Stromal cell of bone marrow (primary cell): Measurements from ENCODE around the gene DPEP3.

Experiments
- DNase-seq: peaks from one replicate; pipeline ENCODE4 v3.0.0-alpha.2; 2012; ENCODE audit warnings: low read depth

The DPEP3 gene

DNA sequence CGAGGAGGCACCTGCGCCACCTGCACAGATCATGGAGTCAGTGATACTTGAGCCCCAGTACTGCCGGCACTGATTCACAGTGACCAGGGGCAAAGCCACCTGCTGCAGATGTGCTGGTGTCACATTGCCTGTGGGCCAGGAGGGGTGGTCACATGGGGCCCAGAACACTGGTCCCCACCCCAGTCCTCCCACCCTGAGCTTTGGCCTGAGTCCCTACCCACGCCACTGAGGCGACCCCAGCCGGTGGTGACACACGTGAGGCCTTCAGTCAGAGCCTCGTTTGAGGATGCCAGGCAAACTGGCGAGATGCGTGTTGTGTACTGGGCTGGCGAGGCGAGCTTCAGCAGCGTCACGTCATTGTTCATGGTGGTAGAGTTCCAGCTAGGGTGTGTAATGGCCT is 50.1 kb downstream of the DPEP3 start:
- DNase-seq, result no peak

DNA sequence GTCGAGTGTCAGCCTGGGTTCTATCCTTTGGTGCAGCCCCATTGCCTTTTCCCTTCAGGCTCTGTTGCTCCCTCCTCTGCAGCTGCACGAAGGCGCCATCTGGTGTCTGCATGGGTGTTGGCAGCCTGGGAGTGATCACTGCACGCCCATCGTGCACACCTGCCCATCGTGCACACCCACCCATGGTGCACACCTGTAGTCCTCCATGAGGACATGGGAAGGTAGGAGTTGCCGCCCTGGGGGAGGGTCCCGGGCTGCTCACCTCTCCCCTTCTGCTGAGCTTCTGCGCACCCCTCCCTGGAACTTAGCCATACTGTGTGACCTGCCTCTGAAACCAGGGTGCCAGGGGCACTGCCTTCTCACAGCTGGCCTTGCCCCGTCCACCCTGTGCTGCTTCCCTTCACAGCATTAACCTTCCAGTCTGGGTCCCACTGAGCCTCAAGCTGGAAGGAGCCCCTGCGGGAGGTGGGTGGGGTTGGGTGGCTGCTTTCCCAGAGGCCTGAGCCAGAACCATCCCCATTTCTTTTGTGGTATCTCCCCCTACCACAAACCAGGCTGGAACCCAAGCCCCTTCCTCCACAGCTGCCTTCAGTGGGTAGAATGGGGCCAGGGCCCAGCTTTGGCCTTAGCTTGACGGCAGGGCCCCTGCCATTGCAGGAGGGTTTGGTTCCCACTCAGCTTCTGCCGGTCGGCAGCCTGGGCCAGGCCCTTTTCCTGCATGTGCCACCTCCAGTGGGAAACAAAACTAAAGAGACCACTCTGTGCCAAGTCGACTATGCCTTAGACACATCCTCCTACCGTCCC is 51.5 kb downstream of the DPEP3 start:
- DNase-seq, result no peak

DNA sequence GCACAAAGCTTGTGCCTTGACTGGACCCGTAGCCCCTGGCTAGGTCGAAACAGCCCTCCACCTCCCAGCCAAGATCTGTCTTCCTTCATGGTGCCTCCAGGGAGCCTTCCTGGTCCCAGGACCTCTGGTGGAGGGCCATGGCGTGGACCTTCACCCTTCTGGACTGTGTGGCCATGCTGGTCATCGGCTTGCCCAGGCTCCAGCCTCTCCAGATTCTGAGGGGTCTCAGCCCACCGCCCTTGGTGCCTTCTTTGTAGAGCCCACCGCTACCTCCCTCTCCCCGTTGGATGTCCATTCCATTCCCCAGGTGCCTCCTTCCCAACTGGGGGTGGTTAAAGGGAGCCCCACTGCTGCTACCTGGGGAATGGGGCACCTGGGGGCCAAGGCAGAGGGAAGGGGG is 52.2 kb downstream of the DPEP3 start:
- DNase-seq, result no peak

DNA sequence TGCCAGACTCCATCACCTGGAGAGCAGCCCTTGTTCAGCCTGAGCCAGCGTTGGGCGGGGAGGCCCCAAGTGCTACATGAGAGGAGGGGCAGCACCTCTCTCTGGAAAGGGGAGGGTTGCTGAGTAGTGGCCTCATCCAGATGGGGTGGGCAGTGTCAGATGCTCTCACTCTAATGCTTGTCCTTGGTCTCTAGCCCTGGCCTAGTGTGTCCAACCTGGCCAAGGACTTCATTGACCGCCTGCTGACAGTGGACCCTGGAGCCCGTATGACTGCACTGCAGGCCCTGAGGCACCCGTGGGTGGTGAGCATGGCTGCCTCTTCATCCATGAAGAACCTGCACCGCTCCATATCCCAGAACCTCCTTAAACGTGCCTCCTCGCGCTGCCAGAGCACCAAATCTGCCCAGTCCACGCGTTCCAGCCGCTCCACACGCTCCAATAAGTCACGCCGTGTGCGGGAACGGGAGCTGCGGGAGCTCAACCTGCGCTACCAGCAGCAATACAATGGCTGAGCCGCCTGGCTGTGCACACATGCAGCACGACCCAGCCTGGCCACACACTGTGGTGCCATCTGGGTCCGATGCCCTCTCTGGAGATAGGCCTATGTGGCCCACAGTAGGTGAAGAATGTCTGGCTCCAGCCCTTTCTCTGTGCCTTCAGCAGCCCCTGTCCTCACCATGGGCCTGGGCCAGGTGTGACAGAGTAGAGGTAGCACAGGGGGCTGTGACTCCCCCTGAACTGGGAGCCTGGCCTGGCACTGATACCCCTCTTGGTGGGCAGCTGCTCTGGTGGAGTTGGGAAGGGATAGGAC is 53.0 kb downstream of the DPEP3 start:
- DNase-seq, result no peak

DNA sequence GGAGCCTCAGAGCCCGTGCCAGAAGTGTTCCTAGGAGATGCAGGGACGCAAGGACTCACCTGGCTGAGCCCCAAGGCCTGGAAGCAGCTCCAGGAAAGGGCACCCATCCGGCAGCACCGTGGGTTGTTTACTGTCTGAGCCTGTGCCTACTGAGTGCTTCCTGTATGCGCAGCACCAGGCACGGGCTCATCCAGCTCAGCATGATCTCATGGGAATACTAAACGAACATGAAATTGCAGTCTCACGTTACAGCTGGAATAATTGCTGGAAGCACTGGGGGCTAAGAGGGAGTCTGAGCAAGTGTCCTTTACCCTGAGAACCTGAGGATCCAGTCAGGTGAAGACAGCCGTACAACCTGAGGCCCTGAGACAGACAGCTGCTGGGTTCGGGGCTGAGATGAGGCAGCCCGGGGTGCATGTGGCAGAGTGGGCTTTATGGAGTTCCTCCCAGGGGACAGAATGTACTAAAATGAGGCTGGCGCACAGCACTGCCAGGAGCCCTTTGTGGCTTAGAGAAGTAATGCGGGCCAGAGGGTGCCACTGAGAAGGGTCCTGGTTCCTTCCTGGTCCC is 54.0 kb downstream of the DPEP3 start:
- DNase-seq, result no peak
